CD14-positive monocyte (primary cell): ENCODE measurements around the gene CNTNAP5. TPM values are rescaled to one million over a fixed set of nuclear protein-coding genes. Genes with fewer than 3 reads are reported as not detected.

Experiments
- DNase-seq, 3 donors: peaks; one replicate each; pipeline ENCODE4 v3.0.0-alpha.2; 2011 to 2022
- H2AFZ ChIP-seq: 2 replicates; pipeline ENCODE4 v1.6.0; 2012; ENCODE audit warnings: mild to moderate bottlenecking, low read depth, low read length, inconsistent platforms; ENCODE audit not compliant: insufficient read depth, poor library complexity, severe bottlenecking
- H3K27ac ChIP-seq, 2 donors: 1 replicate in 1 of 2; 2 replicates in 1 of 2; pipeline ENCODE4 v1.5.1; 2012 to 2013; ENCODE audit warnings: low read length in 2 of 2, control low read depth in 1 of 2, inconsistent platforms in 1 of 2, low read depth in 1 of 2, mild to moderate bottlenecking in 1 of 2
- H3K27me3 ChIP-seq, 2 donors: one replicate each; pipeline versions ENCODE4 v1.6.0 to v1.6.1; 2011 to 2013; ENCODE audit warnings: low read length in 2 of 2; ENCODE audit not compliant: control insufficient read depth in 2 of 2, insufficient read depth in 2 of 2
- H3K36me3 ChIP-seq, 2 donors: replicated peaks in 1 of 2; 1 replicate in 1 of 2; 2 replicates in 1 of 2; pipeline versions ENCODE4 v1.5.1 to v1.6.1; 2012 to 2013; ENCODE audit warnings: low read length in 2 of 2, control low read depth in 1 of 2, inconsistent platforms in 1 of 2, mild to moderate bottlenecking in 1 of 2; ENCODE audit not compliant: insufficient read depth in 2 of 2, control insufficient read depth in 1 of 2
- H3K4me1 ChIP-seq, 2 donors: 1 replicate in 1 of 2; 2 replicates in 1 of 2; pipeline versions ENCODE4 v1.5.1 to v1.6.1; 2012 to 2013; ENCODE audit warnings: low read length in 2 of 2, control low read depth in 1 of 2, inconsistent platforms in 1 of 2, mild to moderate bottlenecking in 1 of 2, moderate library complexity in 1 of 2; ENCODE audit not compliant: insufficient read depth in 2 of 2, control insufficient read depth in 1 of 2
- H3K4me2 ChIP-seq: replicated peaks from 2 replicates; pipeline ENCODE3; 2012; ENCODE audit warnings: low read length, moderate library complexity, mild to moderate bottlenecking; ENCODE audit not compliant: poor library complexity, severe bottlenecking; ENCODE audit errors: extremely low read depth
- H3K4me3 ChIP-seq, 3 experiments: fragments of 200-600 bp in 1 of 3; sonication (generic) in 1 of 3; replicated peaks in 1 of 3; 1 replicate in 2 of 3; 2 replicates in 1 of 3; pipeline ENCODE4 v1.5.1; 2011 to 2013; ENCODE audit warnings: low read length in 3 of 3, mild to moderate bottlenecking in 3 of 3, control low read depth in 2 of 3, low read depth in 2 of 3, inconsistent platforms in 1 of 3, moderate library complexity in 1 of 3
- H3K79me2 ChIP-seq: 2 replicates; pipeline ENCODE4 v1.6.0; 2012; ENCODE audit warnings: mild to moderate bottlenecking, control low read depth, inconsistent platforms, low read length, moderate library complexity; ENCODE audit not compliant: insufficient read depth
- H3K9ac ChIP-seq: 2 replicates; pipeline ENCODE4 v1.6.0; 2017; ENCODE audit warnings: low read length, mild to moderate bottlenecking; ENCODE audit not compliant: insufficient read depth, poor library complexity, severe bottlenecking
- H3K9me3 ChIP-seq, 2 donors: replicated peaks in 1 of 2; 1 replicate in 1 of 2; 2 replicates in 1 of 2; pipeline versions ENCODE4 v1.5.1 to v1.6.1; 2012 to 2013; ENCODE audit warnings: low read length in 2 of 2, control low read depth in 1 of 2; ENCODE audit not compliant: control insufficient read depth in 1 of 2, insufficient read depth in 1 of 2
- H4K20me1 ChIP-seq: 2 replicates; pipeline ENCODE4 v1.6.0; 2012; ENCODE audit warnings: mild to moderate bottlenecking, low read length, control low read depth, moderate library complexity; ENCODE audit not compliant: insufficient read depth
- H3K27ac Mint-ChIP-seq, 7 donors: one replicate each; pipeline ENCODE4 v1.8.0; 2020; ENCODE audit warnings: mild to moderate bottlenecking in 7 of 7, mixed read lengths in 7 of 7, moderate library complexity in 6 of 7, inconsistent platforms in 2 of 7
- H3K27me3 Mint-ChIP-seq, 3 donors: one replicate each; pipeline ENCODE4 v1.8.0; 2021 to 2022; ENCODE audit warnings: low read depth in 3 of 3, mild to moderate bottlenecking in 3 of 3, mixed read lengths in 3 of 3, moderate library complexity in 3 of 3, inconsistent platforms in 1 of 3
- H3K36me3 Mint-ChIP-seq, 2 donors: one replicate each; pipeline ENCODE4 v1.8.0; 2020; ENCODE audit warnings: mixed read lengths in 2 of 2, inconsistent platforms in 1 of 2, mild to moderate bottlenecking in 1 of 2
- H3K4me1 Mint-ChIP-seq: one replicate; pipeline ENCODE4 v1.8.0; 2020; ENCODE audit warnings: mild to moderate bottlenecking, mixed read lengths
- H3K4me3 Mint-ChIP-seq, 2 donors: one replicate each; pipeline ENCODE4 v1.8.0; 2020; ENCODE audit warnings: mild to moderate bottlenecking in 2 of 2, mixed read lengths in 2 of 2, moderate library complexity in 1 of 2
- H3K9me3 Mint-ChIP-seq, 7 donors: one replicate each; pipeline ENCODE4 v1.8.0; 2020 to 2022; ENCODE audit warnings: mixed read lengths in 7 of 7, mild to moderate bottlenecking in 6 of 7, moderate library complexity in 6 of 7, inconsistent platforms in 2 of 7
- CTCF ChIP-seq: fragments of 200-600 bp; IDR thresholded peaks from one replicate; pipeline ENCODE4 v1.8.0; 2022; ENCODE audit warnings: antibody characterized with exemption, mild to moderate bottlenecking
- WGBS: methylation state at CpG from one replicate; pipeline ENCODE4 v1.1.5; 2013; ENCODE audit warnings: missing lambda C conversion rate; ENCODE audit not compliant: insufficient coverage; 5-methylcytosine and 5-hydroxymethylcytosine counted together
- intact Hi-C, 2 donors: fragments of 100-400 bp; cut with micrococcal nuclease; formaldehyde crosslinking; loops; one replicate each; pipeline versions ENCODE4 v1.15.0 to v1.15.1; 2023
- polyA plus RNA-seq, 3 donors: library from polyadenylated mRNA; depleted of rRNA in 1 of 3; unstranded in 2 of 3; stranded (reverse) in 1 of 3; fragments of 300-500 nt in 2 of 3; fragments of >200 nt in 1 of 3; fragmentation: Illumina TruSeq in 2 of 3; gene quantifications; 1 replicate in 2 of 3; 2 replicates in 1 of 3; pipeline ENCODE4 v1.2.3, GENCODE V29; 2012 to 2021
- small RNA-seq: library from RNA; depleted of rRNA; stranded (forward); fragments of <200 nt; gene quantifications from one replicate; pipeline ENCODE3, GENCODE V24; 2012; ENCODE audit warnings: low read depth; ENCODE audit not compliant: insufficient read length

CNTNAP5 gene
- polyA plus RNA-seq, 3 donors: not detected

- no peaks in the 10 kb centered on the region for H3K27me3 Mint-ChIP-seq
- 89% methylated on average over 2 of the region's 4 CpGs for WGBS
- no peak overlapping the region for H3K4me3 Mint-ChIP-seq
Observed at GRCh38 chr2:124961132-124961531, 936.0 kb downstream of the CNTNAP5 start.

More at GRCh38 chr2:124961132-124961531, 936.0 kb downstream of the CNTNAP5 start:
- no peak overlapping the region for H3K27ac ChIP-seq
- Mint-ChIP-seq H3K36me3 (no peaks in the 10 kb centered on the region), H3K4me1 (no peaks in the 10 kb centered on the region), H3K27ac (no peak overlapping the region), H3K9me3 (peaks cover 0 to 9% (median 2%) of the 10 kb centered on the region in 7 donors)
- intact Hi-C loops: no loop called here
- no peaks in the 10 kb centered on the region for H4K20me1 ChIP-seq
- H3K9ac ChIP-seq: no peak overlapping the region
- H3K79me2 ChIP-seq: no peaks in the 10 kb centered on the region
- H3K4me3 ChIP-seq: no peak overlapping the region
- H3K4me2 ChIP-seq: no peak overlapping the region
- no peak overlapping the region for H2AFZ ChIP-seq
- H3K27me3 ChIP-seq: no peaks in the 10 kb centered on the region
- no peaks in the 10 kb centered on the region for H3K36me3 ChIP-seq
- DNase-seq: no peak
- no peak for TF ChIP-seq CTCF
- H3K4me1 ChIP-seq: no peaks in the 10 kb centered on the region
- no peaks in the 10 kb centered on the region for H3K9me3 ChIP-seq

Small RNA genes within 50 kb of the gene (small RNA-seq; reads per million reads assigned to genes)
- gene AC019159.1: not detected
- not detected for gene MTND5P22
- not detected for gene RNA5SP102
